Nephron (organoid): ENCODE results near the gene PTPRA.
"Not testable (repeated sequence)": the region's sequence is repeated elsewhere in the genome, so short reads cannot be mapped to it uniquely, and the experiment has no call there.

Experiments
- H3K27ac Mint-ChIP-seq, 3 experiments: 2 replicates each; pipeline ENCODE4 v1.8.0; 2020; ENCODE audit warnings: mixed read lengths in 3 of 3, mild to moderate bottlenecking in 2 of 3, moderate library complexity in 1 of 3
- H3K27me3 Mint-ChIP-seq: 2 replicates; pipeline ENCODE4 v1.8.0; 2021; ENCODE audit warnings: low read depth, mild to moderate bottlenecking, moderate library complexity, mixed read lengths
- H3K36me3 Mint-ChIP-seq: 2 replicates; pipeline ENCODE4 v1.8.0; 2020; ENCODE audit warnings: low read depth, mixed read lengths
- H3K4me1 Mint-ChIP-seq: 2 replicates; pipeline ENCODE4 v1.8.0; 2020; ENCODE audit warnings: mixed read lengths
- H3K4me3 Mint-ChIP-seq, 3 experiments: 2 replicates each; pipeline ENCODE4 v1.8.0; 2020; ENCODE audit warnings: mild to moderate bottlenecking in 3 of 3, mixed read lengths in 3 of 3, moderate library complexity in 2 of 3
- H3K9me3 Mint-ChIP-seq: 2 replicates; pipeline ENCODE4 v1.8.0; 2020; ENCODE audit warnings: mixed read lengths
- TF ChIP-seq, protein P1 (sequence below), 3 experiments: fragments of 200-600 bp; sonication (generic); IDR thresholded peaks; one replicate each; pipeline ENCODE4 v1.5.0; 2021; ENCODE audit warnings: antibody characterized with exemption in 3 of 3; ENCODE audit not compliant: unreplicated experiment in 3 of 3

Gene PTPRA

DNA sequence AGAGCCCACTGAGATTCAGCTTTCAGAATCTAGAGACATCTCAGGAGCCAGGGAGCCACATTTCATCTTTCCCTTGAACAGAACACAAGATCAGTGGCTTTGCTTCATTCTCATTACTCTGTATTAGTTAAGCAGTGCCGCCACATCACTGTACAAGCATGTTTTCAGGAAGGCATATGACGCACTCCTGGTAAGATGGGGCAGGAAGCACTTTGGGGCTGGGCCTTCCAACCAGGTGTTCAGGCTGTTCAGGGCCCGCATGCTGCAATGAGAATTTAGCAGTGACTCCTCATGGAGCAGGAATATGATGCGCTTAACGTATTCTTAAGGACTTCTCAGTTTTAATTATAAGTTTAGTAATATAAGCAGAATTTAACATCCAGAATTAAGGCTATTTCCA is 140.5 kb downstream of the PTPRA start:
- Mint-ChIP-seq H3K36me3 (peaks cover 56% of the 10 kb centered on the region), H3K9me3 (peaks cover 8% of the 10 kb centered on the region), H3K27ac (no peak overlapping the region), H3K27me3 (no peaks in the 10 kb centered on the region), H3K4me3 (no peak overlapping the region), H3K4me1 (no peaks in the 10 kb centered on the region)
- TF ChIP-seq, protein P1, sequence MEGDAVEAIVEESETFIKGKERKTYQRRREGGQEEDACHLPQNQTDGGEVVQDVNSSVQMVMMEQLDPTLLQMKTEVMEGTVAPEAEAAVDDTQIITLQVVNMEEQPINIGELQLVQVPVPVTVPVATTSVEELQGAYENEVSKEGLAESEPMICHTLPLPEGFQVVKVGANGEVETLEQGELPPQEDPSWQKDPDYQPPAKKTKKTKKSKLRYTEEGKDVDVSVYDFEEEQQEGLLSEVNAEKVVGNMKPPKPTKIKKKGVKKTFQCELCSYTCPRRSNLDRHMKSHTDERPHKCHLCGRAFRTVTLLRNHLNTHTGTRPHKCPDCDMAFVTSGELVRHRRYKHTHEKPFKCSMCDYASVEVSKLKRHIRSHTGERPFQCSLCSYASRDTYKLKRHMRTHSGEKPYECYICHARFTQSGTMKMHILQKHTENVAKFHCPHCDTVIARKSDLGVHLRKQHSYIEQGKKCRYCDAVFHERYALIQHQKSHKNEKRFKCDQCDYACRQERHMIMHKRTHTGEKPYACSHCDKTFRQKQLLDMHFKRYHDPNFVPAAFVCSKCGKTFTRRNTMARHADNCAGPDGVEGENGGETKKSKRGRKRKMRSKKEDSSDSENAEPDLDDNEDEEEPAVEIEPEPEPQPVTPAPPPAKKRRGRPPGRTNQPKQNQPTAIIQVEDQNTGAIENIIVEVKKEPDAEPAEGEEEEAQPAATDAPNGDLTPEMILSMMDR (IDR thresholded peaks at IDR 0.05; ENCODE audit: unreplicated experiment in 3 of 3) = no peak

DNA sequence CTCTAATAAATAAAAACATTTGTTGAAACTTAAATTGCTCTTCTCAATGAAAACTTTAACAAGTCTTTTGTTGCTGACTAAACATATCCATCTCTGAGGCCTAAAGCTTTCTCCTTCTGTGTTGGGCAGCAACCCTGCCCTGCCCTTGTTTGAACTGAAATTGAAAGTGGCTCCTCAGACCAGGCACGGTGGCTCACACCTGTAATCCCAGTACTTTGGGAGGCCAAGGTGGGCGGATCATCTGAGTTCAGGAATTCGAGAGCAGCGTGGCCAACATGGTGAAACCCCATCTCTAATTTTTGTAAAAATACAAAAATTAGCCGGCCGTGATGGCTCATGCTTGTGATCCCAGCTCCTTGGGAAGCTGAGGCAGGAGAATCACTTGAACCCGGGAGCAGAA is 140.9 kb downstream of the PTPRA start:
- Mint-ChIP-seq H3K27ac (no peak overlapping the region), H3K27me3 (no peaks in the 10 kb centered on the region), H3K4me3 (no peak overlapping the region), H3K9me3 (peaks cover 8% of the 10 kb centered on the region), H3K4me1 (no peaks in the 10 kb centered on the region), H3K36me3 (peaks cover 52% of the 10 kb centered on the region)
- TF ChIP-seq, protein P1 (IDR thresholded peaks at IDR 0.05; ENCODE audit: unreplicated experiment in 3 of 3) = no peak

DNA sequence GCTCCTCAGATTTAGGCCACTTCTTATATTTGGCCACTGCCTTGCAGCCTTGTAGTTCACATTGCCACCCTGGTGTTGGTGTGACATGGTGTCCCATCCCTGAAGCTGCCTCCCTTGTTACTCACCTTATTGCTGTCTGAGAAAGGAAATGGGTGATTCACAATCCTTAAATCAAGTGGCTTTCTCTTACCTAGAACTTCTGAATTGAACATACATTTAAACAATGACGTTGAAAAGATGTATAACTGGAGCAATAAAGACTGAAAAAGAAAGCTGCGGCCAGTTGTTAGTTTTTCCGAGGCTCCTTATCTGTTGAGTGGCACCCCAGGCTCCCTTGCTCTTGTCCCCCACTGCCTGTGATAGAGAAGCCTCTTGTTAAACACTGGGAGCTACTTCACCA is 141.4 kb downstream of the PTPRA start:
- Mint-ChIP-seq H3K36me3 (peaks cover 51% of the 10 kb centered on the region), H3K9me3 (peaks cover 8% of the 10 kb centered on the region), H3K4me1 (no peaks in the 10 kb centered on the region), H3K27ac (no peak overlapping the region), H3K4me3 (no peak overlapping the region), H3K27me3 (no peaks in the 10 kb centered on the region)
- TF ChIP-seq, protein P1 (IDR thresholded peaks at IDR 0.05; ENCODE audit: unreplicated experiment in 3 of 3) = no peak

DNA sequence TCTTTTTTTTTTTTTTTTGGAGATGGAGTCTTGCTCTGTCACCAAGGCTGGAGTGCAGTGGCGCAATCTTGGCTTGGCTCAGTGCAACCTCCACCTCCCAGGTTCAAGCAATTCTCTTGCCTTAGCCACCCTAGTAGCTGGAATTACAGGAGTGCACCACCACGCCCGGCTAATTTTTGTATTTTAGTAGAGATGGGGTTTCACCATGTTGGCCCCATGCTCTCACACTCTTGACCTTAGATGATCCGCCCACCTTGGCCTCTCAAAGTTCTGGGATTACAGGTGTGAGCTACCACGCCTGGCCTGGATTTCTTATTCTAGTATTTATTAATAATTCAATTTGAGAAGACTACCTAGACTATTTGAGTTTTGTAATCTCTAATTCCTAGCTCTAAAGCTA is 142.0 kb downstream of the PTPRA start:
- not testable (repeated sequence) for H3K4me3 Mint-ChIP-seq, H3K4me1 Mint-ChIP-seq, H3K27me3 Mint-ChIP-seq, H3K27ac Mint-ChIP-seq, H3K9me3 Mint-ChIP-seq
- H3K36me3 Mint-ChIP-seq = peaks cover 54% of the 10 kb centered on the region

DNA sequence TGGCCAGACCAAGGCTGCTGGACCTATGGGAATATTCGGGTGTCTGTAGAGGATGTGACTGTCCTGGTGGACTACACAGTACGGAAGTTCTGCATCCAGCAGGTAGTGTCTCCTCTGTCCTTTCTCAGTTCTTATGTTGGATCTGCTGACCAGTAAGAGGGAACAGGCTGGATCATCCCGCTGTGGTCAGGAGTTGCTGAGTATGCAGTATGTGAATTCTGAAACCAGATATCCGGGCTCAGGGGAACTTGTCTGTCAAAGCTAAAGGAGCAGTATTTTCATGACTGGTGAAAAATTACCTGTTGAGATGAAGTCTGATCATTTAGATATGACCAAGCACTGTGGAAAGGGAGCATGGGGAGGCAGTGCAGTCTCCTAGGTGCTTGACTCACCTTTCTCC is 148.0 kb downstream of the PTPRA start:
- Mint-ChIP-seq H3K36me3 (peaks cover 77% of the 10 kb centered on the region), H3K4me3 (no peak overlapping the region), H3K27me3 (no peaks in the 10 kb centered on the region), H3K27ac (peak overlapping the region in 1 of 3 experiments; percentile 1), H3K4me1 (no peaks in the 10 kb centered on the region), H3K9me3 (peaks cover 8% of the 10 kb centered on the region)
- TF ChIP-seq, protein P1 (IDR thresholded peaks at IDR 0.05; ENCODE audit: unreplicated experiment in 3 of 3) = no peak

DNA sequence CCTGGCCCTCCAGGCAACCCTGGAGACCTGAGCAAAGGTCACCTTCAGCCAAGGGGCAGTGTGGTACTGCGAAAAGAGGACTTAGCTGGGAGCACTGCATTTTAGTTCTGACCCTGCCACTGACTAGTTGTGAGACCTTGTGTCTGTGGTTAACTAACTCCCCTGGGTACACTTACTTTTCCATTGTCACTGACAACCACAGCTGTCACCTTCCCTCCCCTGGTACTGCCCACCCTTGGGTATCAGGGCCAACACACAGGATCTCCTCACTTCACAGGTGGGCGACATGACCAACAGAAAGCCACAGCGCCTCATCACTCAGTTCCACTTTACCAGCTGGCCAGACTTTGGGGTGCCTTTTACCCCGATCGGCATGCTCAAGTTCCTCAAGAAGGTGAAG is 148.5 kb downstream of the PTPRA start:
- Mint-ChIP-seq H3K27me3 (no peaks in the 10 kb centered on the region), H3K4me1 (no peaks in the 10 kb centered on the region), H3K36me3 (peaks cover 77% of the 10 kb centered on the region), H3K4me3 (no peak overlapping the region), H3K9me3 (peaks cover 8% of the 10 kb centered on the region), H3K27ac (no peak overlapping the region)
- TF ChIP-seq, protein P1 (IDR thresholded peaks at IDR 0.05; ENCODE audit: unreplicated experiment in 3 of 3) = no peak

DNA sequence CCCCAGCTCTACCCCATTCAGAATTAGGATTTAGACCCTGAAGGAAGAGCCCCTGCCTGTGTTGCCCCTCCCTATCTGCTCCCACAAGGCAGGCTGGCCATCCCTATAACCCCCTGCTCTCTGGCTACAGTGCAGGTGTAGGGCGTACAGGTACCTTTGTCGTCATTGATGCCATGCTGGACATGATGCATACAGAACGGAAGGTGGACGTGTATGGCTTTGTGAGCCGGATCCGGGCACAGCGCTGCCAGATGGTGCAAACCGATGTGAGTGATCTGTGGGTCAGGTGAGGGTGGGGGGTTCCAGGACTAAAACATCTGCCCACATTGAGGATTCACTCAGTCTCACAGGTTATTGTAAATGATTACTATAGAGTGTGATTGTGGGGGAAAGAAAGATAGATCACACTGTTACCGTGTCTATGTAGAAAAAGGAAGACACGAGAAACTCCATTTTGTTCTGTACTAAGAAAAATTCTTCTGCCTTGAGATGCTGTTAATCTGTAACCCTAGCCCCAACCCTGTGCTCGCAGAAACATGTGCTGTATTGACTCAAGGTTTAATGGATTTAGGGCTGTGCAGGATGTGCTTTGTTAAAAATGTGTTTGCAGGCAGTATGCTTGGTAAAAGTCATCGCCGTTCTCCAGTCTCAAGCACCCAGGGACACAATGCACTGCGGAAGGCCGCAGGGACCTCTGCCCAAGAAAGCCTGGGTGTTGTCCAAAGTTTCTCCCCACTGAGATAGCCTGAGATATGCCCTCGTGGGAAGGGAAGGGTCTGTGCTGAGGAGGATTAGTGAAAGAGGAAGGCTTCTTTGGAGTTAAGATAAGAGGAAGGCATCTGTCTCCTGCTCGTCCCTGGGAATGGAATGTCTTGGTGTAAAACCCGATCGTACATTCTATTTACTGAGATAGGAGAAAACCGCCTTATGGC is 149.5 kb downstream of the PTPRA start:
- not testable (repeated sequence) for H3K9me3 Mint-ChIP-seq, H3K4me3 Mint-ChIP-seq, H3K27me3 Mint-ChIP-seq, H3K4me1 Mint-ChIP-seq
- Mint-ChIP-seq H3K36me3 (peaks cover 75% of the 10 kb centered on the region), H3K27ac (peak overlapping the region; percentile 62 to 91 (median 77))
